CD4-positive, alpha-beta T cell treated with Interleukin-2 at 100 ng/mL for 4 hours (primary cell): ENCODE results near the gene CAMTA1.
"Not testable (repeated sequence)": the region's sequence is repeated elsewhere in the genome, so short reads cannot be mapped to it uniquely, and the experiment has no call there.

Experiments used
- DNase-seq: peaks from one replicate; pipeline ENCODE4 v3.0.0-alpha.2; 2020; ENCODE audit warnings: low spot score

Gene CAMTA1, protein sequence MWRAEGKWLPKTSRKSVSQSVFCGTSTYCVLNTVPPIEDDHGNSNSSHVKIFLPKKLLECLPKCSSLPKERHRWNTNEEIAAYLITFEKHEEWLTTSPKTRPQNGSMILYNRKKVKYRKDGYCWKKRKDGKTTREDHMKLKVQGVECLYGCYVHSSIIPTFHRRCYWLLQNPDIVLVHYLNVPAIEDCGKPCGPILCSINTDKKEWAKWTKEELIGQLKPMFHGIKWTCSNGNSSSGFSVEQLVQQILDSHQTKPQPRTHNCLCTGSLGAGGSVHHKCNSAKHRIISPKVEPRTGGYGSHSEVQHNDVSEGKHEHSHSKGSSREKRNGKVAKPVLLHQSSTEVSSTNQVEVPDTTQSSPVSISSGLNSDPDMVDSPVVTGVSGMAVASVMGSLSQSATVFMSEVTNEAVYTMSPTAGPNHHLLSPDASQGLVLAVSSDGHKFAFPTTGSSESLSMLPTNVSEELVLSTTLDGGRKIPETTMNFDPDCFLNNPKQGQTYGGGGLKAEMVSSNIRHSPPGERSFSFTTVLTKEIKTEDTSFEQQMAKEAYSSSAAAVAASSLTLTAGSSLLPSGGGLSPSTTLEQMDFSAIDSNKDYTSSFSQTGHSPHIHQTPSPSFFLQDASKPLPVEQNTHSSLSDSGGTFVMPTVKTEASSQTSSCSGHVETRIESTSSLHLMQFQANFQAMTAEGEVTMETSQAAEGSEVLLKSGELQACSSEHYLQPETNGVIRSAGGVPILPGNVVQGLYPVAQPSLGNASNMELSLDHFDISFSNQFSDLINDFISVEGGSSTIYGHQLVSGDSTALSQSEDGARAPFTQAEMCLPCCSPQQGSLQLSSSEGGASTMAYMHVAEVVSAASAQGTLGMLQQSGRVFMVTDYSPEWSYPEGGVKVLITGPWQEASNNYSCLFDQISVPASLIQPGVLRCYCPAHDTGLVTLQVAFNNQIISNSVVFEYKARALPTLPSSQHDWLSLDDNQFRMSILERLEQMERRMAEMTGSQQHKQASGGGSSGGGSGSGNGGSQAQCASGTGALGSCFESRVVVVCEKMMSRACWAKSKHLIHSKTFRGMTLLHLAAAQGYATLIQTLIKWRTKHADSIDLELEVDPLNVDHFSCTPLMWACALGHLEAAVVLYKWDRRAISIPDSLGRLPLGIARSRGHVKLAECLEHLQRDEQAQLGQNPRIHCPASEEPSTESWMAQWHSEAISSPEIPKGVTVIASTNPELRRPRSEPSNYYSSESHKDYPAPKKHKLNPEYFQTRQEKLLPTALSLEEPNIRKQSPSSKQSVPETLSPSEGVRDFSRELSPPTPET (N-terminal part only)

DNA sequence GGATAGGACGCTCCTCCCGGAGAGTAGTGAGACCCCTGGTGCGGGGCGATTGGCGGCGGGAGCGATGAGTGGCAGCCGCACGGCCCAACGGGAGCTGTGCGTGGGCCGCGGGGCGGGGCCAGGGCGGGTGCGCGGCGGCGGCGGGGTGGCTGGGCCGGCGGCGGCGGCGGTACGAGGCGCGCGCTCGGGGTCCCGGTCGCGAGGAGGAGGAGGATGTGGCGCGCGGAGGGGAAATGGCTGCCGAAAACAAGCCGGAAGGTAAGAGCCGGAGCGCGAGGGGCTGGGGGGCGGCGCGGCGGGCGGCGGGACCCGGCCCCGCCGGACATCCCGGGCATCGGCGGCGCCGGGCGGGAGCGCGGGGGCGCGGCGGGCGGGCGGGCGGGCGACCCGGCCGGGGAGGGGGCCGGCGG is at the start of gene CAMTA1:
Gene CAMTA1 (plus strand): TSS at position 137 of the 410 bp plus-strand sequence. CDS start 77 bp downstream, at position 214.
- DNase-seq, result no peak

- no peak for DNase-seq
Measured at GRCh38 chr1:6738987-6739676, 46.1 kb upstream of the CAMTA1 start.

- not testable (repeated sequence) for DNase-seq
Measured at GRCh38 chr1:6742676-6743188, 42.5 kb upstream of the CAMTA1 start.

GRCh38 chr1:6743189-6744101 is 41.8 kb upstream of the CAMTA1 start:
- no peak for DNase-seq

GRCh38 chr1:6745073-6745472 is 40.2 kb upstream of the CAMTA1 start:
- no peak for DNase-seq

GRCh38 chr1:6747674-6748073 is 37.6 kb upstream of the CAMTA1 start:
- no peak for DNase-seq

DNA sequence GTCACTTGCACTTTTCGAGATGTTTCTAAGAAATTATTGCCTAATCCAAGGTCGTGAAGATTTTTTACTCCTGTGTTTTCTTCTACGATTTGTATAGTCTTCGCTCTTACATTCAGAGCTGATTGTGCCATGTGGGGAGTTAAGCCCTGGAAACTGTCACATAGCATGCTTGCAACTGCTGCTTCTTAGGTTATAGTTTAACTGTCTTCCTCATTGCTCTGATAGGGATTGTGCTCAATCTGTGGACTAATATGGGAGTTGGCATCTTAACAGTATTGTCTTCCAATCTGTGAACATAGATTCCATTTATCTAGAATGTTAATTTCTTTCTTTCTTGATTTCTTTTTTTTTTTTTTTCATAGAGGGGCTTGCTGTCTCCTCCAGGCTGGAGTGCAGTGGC is 34.8 kb upstream of the CAMTA1 start:
- DNase-seq, result no peak

DNA sequence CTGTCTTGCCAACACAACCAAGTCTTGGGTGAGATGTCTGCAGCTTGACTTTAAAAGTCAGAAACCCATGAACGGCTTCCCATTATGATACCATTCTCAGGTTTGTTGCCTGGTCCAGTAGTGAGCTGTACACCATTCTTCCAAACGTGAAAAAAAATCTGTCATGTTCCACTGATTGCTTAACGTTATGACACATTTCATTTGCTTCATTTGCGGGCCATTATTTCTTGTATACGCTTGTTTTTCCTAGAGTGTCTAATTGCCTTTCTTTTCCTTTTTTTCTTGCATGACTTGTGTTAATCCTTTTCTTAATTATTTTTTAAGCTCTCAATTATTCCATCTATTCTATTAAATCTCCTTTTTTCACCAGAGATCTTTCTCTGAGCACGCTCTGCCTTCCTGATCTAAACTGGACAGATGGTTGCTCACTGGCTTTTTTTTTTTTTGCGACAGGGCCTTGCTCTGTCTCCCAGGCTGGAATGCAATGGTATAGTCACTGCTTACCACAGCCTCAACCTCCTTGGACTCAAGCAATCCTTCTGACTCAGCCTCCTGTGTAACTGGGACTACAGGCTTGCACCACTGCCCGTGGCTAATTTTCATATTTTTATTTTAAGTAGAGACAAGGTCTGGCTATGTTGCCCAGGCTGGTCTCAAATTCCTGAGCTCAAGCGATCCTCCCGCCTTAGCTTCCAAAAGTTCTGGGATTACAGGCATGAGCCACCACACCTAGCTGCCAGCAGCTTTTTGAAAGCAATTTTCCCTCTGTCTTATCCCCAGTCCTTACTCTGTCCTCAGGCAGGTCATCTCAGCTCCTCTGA is 31.7 kb upstream of the CAMTA1 start:
- no peak for DNase-seq

DNA sequence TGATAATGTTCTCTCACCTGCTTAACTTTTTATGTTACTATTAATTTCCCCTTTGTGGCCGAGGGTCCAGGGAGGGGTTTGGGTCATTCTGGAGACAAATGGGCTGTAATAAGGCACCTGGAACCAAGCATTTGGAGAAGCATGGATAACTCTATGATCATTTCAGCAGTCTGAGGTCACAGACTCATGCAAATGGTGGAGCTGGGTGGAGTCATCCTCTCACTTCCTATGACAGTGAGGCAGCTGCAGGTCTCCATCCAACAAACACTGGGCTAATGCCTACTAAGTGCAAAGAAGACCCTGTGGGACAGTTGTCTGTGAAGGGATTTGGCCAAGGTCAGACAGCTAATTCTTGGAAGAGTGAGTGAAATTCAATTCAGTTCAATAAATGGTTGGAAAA is 28.8 kb upstream of the CAMTA1 start:
- DNase-seq, result no peak

DNA sequence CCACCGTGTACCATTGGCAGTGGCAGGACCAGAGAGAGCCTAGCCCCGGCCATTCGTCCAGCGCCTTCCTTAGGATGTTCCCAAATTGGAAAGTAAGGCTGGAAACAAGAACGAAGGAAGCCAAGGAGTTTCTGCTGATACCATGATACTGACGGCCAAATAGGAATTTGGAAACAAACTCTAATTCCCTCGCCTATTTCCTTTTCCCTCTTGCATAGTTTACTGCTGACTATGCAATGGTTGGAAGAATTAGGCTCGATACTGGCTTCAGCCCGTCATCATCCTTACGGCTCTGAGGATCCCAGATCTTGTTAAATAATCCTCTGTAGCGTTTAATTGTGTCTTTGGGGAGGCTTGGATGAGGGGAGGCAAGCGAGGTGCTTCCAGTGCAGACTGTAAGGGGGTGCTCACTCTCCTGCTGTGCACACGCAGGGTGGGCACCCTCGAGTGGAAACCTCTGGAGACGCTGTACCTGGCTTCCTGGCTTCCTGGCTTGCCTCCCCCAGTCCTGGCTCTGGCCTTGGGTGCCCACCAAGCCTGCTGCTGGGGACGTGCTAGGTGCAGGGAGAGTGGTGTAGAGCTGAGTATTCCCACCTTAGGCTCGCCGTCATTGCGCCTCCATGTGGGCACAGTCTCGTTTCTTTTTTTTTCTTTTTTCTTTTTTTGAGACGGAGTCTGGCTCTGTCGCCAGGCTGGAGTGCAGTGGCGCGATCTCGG is 27.4 kb upstream of the CAMTA1 start:
- no peak for DNase-seq

DNA sequence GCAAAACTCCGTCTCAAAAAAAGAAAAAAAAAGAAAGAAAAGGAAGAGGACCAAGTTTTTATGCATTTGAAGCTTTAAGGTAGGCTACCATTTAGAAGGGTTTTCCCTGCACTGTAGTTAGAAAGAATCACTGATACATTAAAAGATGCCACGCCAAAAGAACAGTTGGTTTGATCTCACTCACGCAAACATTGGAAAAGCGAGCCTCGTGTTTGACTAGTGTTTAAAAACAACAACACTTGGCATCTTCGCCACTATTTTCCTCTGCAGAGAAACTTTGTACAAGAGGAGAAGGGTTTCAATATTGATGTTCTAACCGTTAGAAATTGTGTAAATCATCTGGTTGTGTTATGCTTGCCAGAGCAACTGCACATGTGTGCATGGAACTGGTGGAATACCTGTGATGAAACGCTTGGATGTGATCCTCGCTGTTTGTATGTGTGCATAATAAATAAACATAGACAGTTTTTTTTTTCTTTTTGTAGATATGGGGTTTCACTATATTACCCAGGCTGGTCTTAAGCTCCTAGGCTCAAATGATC is 24.0 kb upstream of the CAMTA1 start:
- no peak for DNase-seq

DNA sequence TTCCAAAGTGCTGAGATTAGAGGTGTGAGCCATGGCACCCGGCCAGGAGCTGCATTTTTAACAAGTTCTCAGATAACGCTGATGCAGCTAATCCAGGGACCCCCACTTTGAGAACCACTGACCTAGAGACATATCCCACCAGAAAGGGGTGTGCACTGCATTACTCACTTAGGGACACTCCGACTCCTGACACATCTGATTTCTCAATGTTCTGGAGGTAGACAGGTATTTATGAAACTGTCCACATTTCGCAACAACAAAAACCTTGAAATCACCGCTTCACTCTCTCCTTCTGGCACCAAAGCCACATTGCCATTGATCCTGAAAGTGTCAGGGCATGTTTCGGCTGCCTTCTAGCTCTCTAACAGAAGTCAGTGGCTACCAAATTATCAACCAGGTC is 23.2 kb upstream of the CAMTA1 start:
- DNase-seq, result no peak

GRCh38 chr1:6770751-6771440 is 14.4 kb upstream of the CAMTA1 start:
- DNase-seq, result no peak

GRCh38 chr1:6771441-6771769 is 13.8 kb upstream of the CAMTA1 start:
- no peak for DNase-seq

- DNase-seq, result no peak
Measured at GRCh38 chr1:6774381-6774780, 10.9 kb upstream of the CAMTA1 start.

- no peak for DNase-seq
Measured at GRCh38 chr1:6775261-6776043, 9.8 kb upstream of the CAMTA1 start.

DNA sequence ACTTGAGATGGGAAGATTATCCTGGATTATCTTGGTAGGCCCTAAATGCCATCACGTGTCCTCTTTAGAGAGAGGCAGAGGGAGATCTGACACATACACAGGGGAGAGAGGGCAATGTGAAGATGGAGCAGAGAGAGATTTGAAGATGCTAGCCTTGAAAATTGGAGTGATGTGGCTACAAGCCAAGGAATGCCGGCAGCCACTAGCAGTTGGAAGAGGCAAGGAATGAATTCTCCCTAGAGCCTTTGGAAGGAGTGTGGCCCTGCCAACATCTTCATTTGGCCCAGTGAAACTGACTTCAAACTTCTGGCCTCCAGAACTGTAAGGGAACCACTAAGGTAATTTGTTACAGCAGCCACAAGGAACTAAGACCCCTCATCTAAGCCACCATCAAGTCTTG is 8.9 kb upstream of the CAMTA1 start:
- DNase-seq, result no peak
